ENCODE measurements around the gene PFKL. TPM values are rescaled to one million over a fixed set of nuclear protein-coding genes. Genes with fewer than 3 reads are reported as not detected.

The PFKL gene
- total RNA-seq (2014; rRNA removed; shearing (Covaris generic); ENCODE audit: low replicate concordance), result 68.8 and 150 TPM in 2 replicates

- Histone ChIP-seq H3K4me1 (ENCODE audit: low read length) (peaks cover 30% of the 10 kb centered on the region), H3K9me2 (replicated peaks; ENCODE audit: insufficient read depth, low read length) (no peaks in the 10 kb centered on the region), H3K9ac (ENCODE audit: low read length) (peak within 1 kb of the TSS; percentile 80), H3K36me3 (ENCODE audit: insufficient read depth, low read length) (no peaks in the 10 kb centered on the region; the same call in 1 of the 2 replicates), H2AFZ (ENCODE audit: low read length) (peak within 1 kb of the TSS; percentile 61), H3K4me3 (ENCODE audit: low read length) (peak within 1 kb of the TSS; percentile 92), H3K27ac (ENCODE audit: low read length) (peak within 1 kb of the TSS; percentile 54; the same call in 1 of the 2 replicates), H3K79me2 (ENCODE audit: low read length) (peaks cover 45% of the 10 kb centered on the region), H4K20me1 (ENCODE audit: insufficient read depth, low read depth, low read length) (peaks cover 35% of the 10 kb centered on the region), H3K27me3 (ENCODE audit: low read length) (peaks cover 3% of the 10 kb centered on the region; the same call in 1 of the 2 replicates), H3K9me3 (ENCODE audit: low read length) (no peaks in the 10 kb centered on the region), H3K4me2 (ENCODE audit: low read depth, low read length, poor library complexity, severe bottlenecking) (peak within 1 kb of the TSS; percentile 88)
- DNase-seq, result peak; percentile 80
Measured at GRCh38 chr21:44299458-44300261, at the start of gene PFKL. Gene PFKL, plus strand, starts transcription at chr21:44300053. Its CDS starts 53 bp downstream, at chr21:44300106.

GRCh38 chr21:44253832-44254710, 45.8 kb upstream of the PFKL start:
- no peaks in the 10 kb centered on the region for H3K9me3 ChIP-seq (ENCODE audit: low read length)
- H3K4me2 ChIP-seq (ENCODE audit: low read depth, low read length, poor library complexity, severe bottlenecking), result no peak overlapping the region
- H3K79me2 ChIP-seq (ENCODE audit: low read length), result no peaks in the 10 kb centered on the region
- no peaks in the 10 kb centered on the region for H3K9me2 ChIP-seq (replicated peaks; ENCODE audit: insufficient read depth, low read length)
- no peaks in the 10 kb centered on the region for H3K36me3 ChIP-seq (ENCODE audit: insufficient read depth, low read length)
- H3K4me1 ChIP-seq (ENCODE audit: low read length), result no peaks in the 10 kb centered on the region
- no peak overlapping the region for H3K9ac ChIP-seq (ENCODE audit: low read length)
- no peaks in the 10 kb centered on the region for H4K20me1 ChIP-seq (ENCODE audit: insufficient read depth, low read depth, low read length)
- no peak overlapping the region for H3K27ac ChIP-seq (ENCODE audit: low read length)
- no peak overlapping the region for H2AFZ ChIP-seq (ENCODE audit: low read length)
- no peak for DNase-seq
- no peak overlapping the region for H3K4me3 ChIP-seq (ENCODE audit: low read length)
- no peaks in the 10 kb centered on the region for H3K27me3 ChIP-seq (ENCODE audit: low read length)

- Histone ChIP-seq H3K4me1 (ENCODE audit: low read length) (no peaks in the 10 kb centered on the region), H3K9me2 (replicated peaks; ENCODE audit: insufficient read depth, low read length) (no peaks in the 10 kb centered on the region), H3K9me3 (ENCODE audit: low read length) (no peaks in the 10 kb centered on the region), H3K27me3 (ENCODE audit: low read length) (no peaks in the 10 kb centered on the region), H3K36me3 (ENCODE audit: insufficient read depth, low read length) (no peaks in the 10 kb centered on the region), H3K79me2 (ENCODE audit: low read length) (no peaks in the 10 kb centered on the region), H3K4me2 (ENCODE audit: low read depth, low read length, poor library complexity, severe bottlenecking) (no peak overlapping the region), H4K20me1 (ENCODE audit: insufficient read depth, low read depth, low read length) (no peaks in the 10 kb centered on the region; the same call in 1 of the 2 replicates), H2AFZ (ENCODE audit: low read length) (no peak overlapping the region), H3K9ac (ENCODE audit: low read length) (no peak overlapping the region), H3K27ac (ENCODE audit: low read length) (no peak overlapping the region), H3K4me3 (ENCODE audit: low read length) (no peak overlapping the region)
- DNase-seq, result no peak
Measured at GRCh38 chr21:44255511-44255981, 44.3 kb upstream of the PFKL start.

- Histone ChIP-seq H3K79me2 (ENCODE audit: low read length) (no peaks in the 10 kb centered on the region), H3K4me1 (ENCODE audit: low read length) (no peaks in the 10 kb centered on the region), H3K4me2 (ENCODE audit: low read depth, low read length, poor library complexity, severe bottlenecking) (no peak overlapping the region), H3K27me3 (ENCODE audit: low read length) (no peaks in the 10 kb centered on the region), H3K9ac (ENCODE audit: low read length) (no peak overlapping the region), H3K9me3 (ENCODE audit: low read length) (no peaks in the 10 kb centered on the region), H3K36me3 (ENCODE audit: insufficient read depth, low read length) (no peaks in the 10 kb centered on the region), H3K9me2 (replicated peaks; ENCODE audit: insufficient read depth, low read length) (no peaks in the 10 kb centered on the region), H4K20me1 (ENCODE audit: insufficient read depth, low read depth, low read length) (no peaks in the 10 kb centered on the region; the same call in 1 of the 2 replicates), H3K27ac (ENCODE audit: low read length) (no peak overlapping the region), H3K4me3 (ENCODE audit: low read length) (no peak overlapping the region), H2AFZ (ENCODE audit: low read length) (no peak overlapping the region)
- DNase-seq, result no peak
Measured at GRCh38 chr21:44258056-44258725, 41.7 kb upstream of the PFKL start.

GRCh38 chr21:44259082-44259705, 40.7 kb upstream of the PFKL start:
- Histone ChIP-seq H3K36me3 (ENCODE audit: insufficient read depth, low read length) (no peaks in the 10 kb centered on the region), H3K9ac (ENCODE audit: low read length) (no peak overlapping the region), H3K4me2 (ENCODE audit: low read depth, low read length, poor library complexity, severe bottlenecking) (no peak overlapping the region), H2AFZ (ENCODE audit: low read length) (no peak overlapping the region), H4K20me1 (ENCODE audit: insufficient read depth, low read depth, low read length) (no peaks in the 10 kb centered on the region; the same call in 1 of the 2 replicates), H3K9me2 (replicated peaks; ENCODE audit: insufficient read depth, low read length) (no peaks in the 10 kb centered on the region), H3K27me3 (ENCODE audit: low read length) (no peaks in the 10 kb centered on the region), H3K4me1 (ENCODE audit: low read length) (no peaks in the 10 kb centered on the region), H3K4me3 (ENCODE audit: low read length) (no peak overlapping the region), H3K9me3 (ENCODE audit: low read length) (no peaks in the 10 kb centered on the region), H3K27ac (ENCODE audit: low read length) (no peak overlapping the region), H3K79me2 (ENCODE audit: low read length) (no peaks in the 10 kb centered on the region)
- DNase-seq, result no peak

GRCh38 chr21:44260066-44260465, 39.8 kb upstream of the PFKL start:
- Histone ChIP-seq H3K4me3 (ENCODE audit: low read length) (no peak overlapping the region), H3K27me3 (ENCODE audit: low read length) (no peaks in the 10 kb centered on the region), H3K4me2 (ENCODE audit: low read depth, low read length, poor library complexity, severe bottlenecking) (no peak overlapping the region), H3K36me3 (ENCODE audit: insufficient read depth, low read length) (no peaks in the 10 kb centered on the region), H3K79me2 (ENCODE audit: low read length) (no peaks in the 10 kb centered on the region), H4K20me1 (ENCODE audit: insufficient read depth, low read depth, low read length) (no peaks in the 10 kb centered on the region; the same call in 1 of the 2 replicates), H3K9ac (ENCODE audit: low read length) (no peak overlapping the region), H3K27ac (ENCODE audit: low read length) (no peak overlapping the region), H3K4me1 (ENCODE audit: low read length) (no peaks in the 10 kb centered on the region), H2AFZ (ENCODE audit: low read length) (no peak overlapping the region), H3K9me2 (replicated peaks; ENCODE audit: insufficient read depth, low read length) (no peaks in the 10 kb centered on the region), H3K9me3 (ENCODE audit: low read length) (no peaks in the 10 kb centered on the region)
- DNase-seq, result no peak

GRCh38 chr21:44260791-44261631, 38.8 kb upstream of the PFKL start:
- no peak overlapping the region for H3K27ac ChIP-seq (ENCODE audit: low read length)

More at GRCh38 chr21:44260791-44261631, 38.8 kb upstream of the PFKL start:
- H2AFZ ChIP-seq (ENCODE audit: low read length), result no peak overlapping the region
- no peaks in the 10 kb centered on the region for H3K27me3 ChIP-seq (ENCODE audit: low read length)
- no peaks in the 10 kb centered on the region for H3K36me3 ChIP-seq (ENCODE audit: insufficient read depth, low read length)
- H3K9me3 ChIP-seq (ENCODE audit: low read length), result no peaks in the 10 kb centered on the region
- no peaks in the 10 kb centered on the region; the same call in 1 of the 2 replicates for H4K20me1 ChIP-seq (ENCODE audit: insufficient read depth, low read depth, low read length)
- no peaks in the 10 kb centered on the region for H3K4me1 ChIP-seq (ENCODE audit: low read length)
- DNase-seq, result no peak
- H3K9ac ChIP-seq (ENCODE audit: low read length), result no peak overlapping the region
- no peak overlapping the region for H3K4me2 ChIP-seq (ENCODE audit: low read depth, low read length, poor library complexity, severe bottlenecking)
- no peak overlapping the region for H3K4me3 ChIP-seq (ENCODE audit: low read length)
- H3K9me2 ChIP-seq (replicated peaks; ENCODE audit: insufficient read depth, low read length), result no peaks in the 10 kb centered on the region
- H3K79me2 ChIP-seq (ENCODE audit: low read length), result no peaks in the 10 kb centered on the region

Measured in Karpas-422 (cell line).